Anterior cingulate cortex (tissue), 58 donors: ENCODE data around the gene TTC23.
A peak's percentile ranks its signal among the peaks of the same experiment; 100 is the strongest.

Source experiments
- DNase-seq, 58 donors: peaks; one replicate each; lab custom pipeline; 2025; lab: John Stamatoyannopoulos, UW

Gene TTC23

GRCh38 chr15:99126131-99126588, 123.2 kb downstream of the TTC23 start:
- DNase-seq = no peak

GRCh38 chr15:99125061-99125891, 124.1 kb downstream of the TTC23 start:
- DNase-seq = no peak

GRCh38 chr15:99124641-99125040, 124.7 kb downstream of the TTC23 start:
- no peak for DNase-seq

- DNase-seq = peak in 57 of 58 donors; percentile 38 to 96 (median 82)
These were observed 125.5 kb downstream of the TTC23 start for GRCh38 chr15:99123713-99124451.

- no peak for DNase-seq
These were observed 126.3 kb downstream of the TTC23 start for GRCh38 chr15:99122831-99123712.

- peak in 1 of 58 donors; percentile 32 for DNase-seq
These were observed 127.5 kb downstream of the TTC23 start for GRCh38 chr15:99121691-99122410.

GRCh38 chr15:99121207-99121606, 128.2 kb downstream of the TTC23 start:
- DNase-seq = no peak

- DNase-seq = no peak
These were observed 129.2 kb downstream of the TTC23 start for GRCh38 chr15:99120050-99120777.

GRCh38 chr15:99118801-99119546, 130.4 kb downstream of the TTC23 start:
- peak in 1 of 58 donors; percentile 19 for DNase-seq

GRCh38 chr15:99118258-99118632, 131.1 kb downstream of the TTC23 start:
- DNase-seq = no peak

GRCh38 chr15:99117563-99118257, 131.7 kb downstream of the TTC23 start:
- DNase-seq = no peak

- DNase-seq = no peak
These were observed 132.3 kb downstream of the TTC23 start for GRCh38 chr15:99117111-99117510.

GRCh38 chr15:99115300-99116215, 133.8 kb downstream of the TTC23 start:
- DNase-seq = no peak

GRCh38 chr15:99114511-99115299, 134.7 kb downstream of the TTC23 start:
- no peak for DNase-seq

- no peak for DNase-seq
These were observed 135.7 kb downstream of the TTC23 start for GRCh38 chr15:99113547-99114271.
